ENCODE results near the gene ZFR2. TPM values are rescaled to one million over a fixed set of nuclear protein-coding genes. Genes with fewer than 3 reads are reported as not detected.

Gene ZFR2
- total RNA-seq, 1 donor from 2014 or later, result 0.55 TPM

DNA sequence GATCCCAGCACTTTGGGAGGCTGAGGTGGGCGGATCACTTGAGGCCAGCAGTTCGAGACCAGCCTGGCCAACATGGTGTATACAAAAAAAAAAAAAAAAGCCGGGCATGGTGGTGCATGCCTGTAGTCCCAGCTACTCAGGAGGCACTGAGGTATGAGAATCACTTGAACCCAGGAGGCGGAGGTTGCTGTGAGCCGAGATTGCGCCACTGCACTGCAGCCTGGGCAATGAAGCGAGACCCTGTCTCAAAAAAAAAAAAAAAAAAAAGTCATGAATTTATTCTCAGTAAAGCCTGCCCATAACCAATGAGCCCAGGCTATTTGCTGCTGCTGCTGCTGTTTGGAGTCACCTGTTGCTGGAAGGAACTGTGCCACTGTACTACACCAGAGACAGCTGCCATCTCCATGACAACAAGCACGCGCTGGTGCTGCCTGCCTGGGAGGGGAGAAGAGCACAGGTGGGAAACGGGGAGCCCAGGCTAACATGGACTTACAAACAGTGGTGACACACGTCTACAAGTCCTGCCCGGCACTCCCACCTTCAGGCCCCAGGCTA is 11.3 kb downstream of the ZFR2 start:
- Histone ChIP-seq H3K4me3 (no peak overlapping the region), H3K27ac (no peak overlapping the region), H3K9me3 (no peaks in the 10 kb centered on the region), H3K36me3 (no peaks in the 10 kb centered on the region), H3K4me1 (no peaks in the 10 kb centered on the region), H3K27me3 (no peaks in the 10 kb centered on the region)
- no peak for TF ChIP-seq CTCF (IDR thresholded peaks at IDR 0.05)
- intact Hi-C loops (cut with DNase I), result no loop called here
- DNase-seq (no peak), ATAC-seq (no peak)

- peaks cover 12% of the 10 kb centered on the region for H3K9me3 ChIP-seq
- H3K36me3 ChIP-seq, result no peaks in the 10 kb centered on the region
- no peak for TF ChIP-seq CTCF (IDR thresholded peaks at IDR 0.05)
- DNase-seq (no peak), ATAC-seq (no peak)
- no peak overlapping the region for H3K27ac ChIP-seq
- H3K4me3 ChIP-seq, result no peak overlapping the region
- H3K4me1 ChIP-seq, result no peaks in the 10 kb centered on the region
- intact Hi-C loops (cut with DNase I), result no loop called here
- H3K27me3 ChIP-seq, result no peaks in the 10 kb centered on the region
These were observed 13.5 kb downstream of the ZFR2 start for GRCh38 chr19:3855320-3855719.

DNA sequence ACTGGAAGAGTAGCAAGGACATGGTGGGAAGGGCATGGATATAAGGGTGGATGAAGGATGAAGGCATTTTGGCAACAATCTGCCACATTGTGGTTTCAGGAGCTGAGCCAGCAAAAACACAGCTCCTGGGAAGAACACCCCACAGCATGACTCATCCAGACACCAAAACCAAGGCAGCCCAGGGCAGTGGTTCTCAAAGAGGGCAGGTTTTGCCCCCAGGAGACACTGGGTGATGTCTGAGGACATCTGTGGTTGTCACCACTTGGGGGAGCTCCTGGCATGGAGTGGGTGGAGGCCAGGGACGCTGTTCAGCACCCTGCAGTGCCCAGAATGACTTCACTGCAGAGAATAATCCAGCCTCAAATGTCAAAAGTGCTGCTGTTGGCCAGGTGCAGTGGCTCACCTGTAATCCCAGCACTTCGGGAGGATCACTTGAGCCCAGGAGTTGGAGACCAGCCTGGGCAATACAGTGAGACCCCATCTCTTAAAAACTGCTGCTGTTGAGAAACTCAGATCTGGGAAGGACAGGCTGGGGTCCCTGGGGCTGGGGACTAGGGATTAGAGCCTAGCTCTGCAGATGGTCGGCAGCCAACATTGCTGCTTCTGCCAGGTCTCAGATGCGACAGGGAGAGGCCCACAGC is 16.1 kb downstream of the ZFR2 start:
- no peak overlapping the region for H3K27ac ChIP-seq
- H3K4me3 ChIP-seq, result no peak overlapping the region
- H3K9me3 ChIP-seq, result peaks cover 12% of the 10 kb centered on the region
- H3K36me3 ChIP-seq, result no peaks in the 10 kb centered on the region
- H3K4me1 ChIP-seq, result no peaks in the 10 kb centered on the region
- peak; percentile 19 for TF ChIP-seq CTCF (IDR thresholded peaks at IDR 0.05)
- no peak for ATAC-seq
- DNase-seq, result no peak
- intact Hi-C loops (cut with DNase I), result no loop called here
- no peaks in the 10 kb centered on the region for H3K27me3 ChIP-seq

DNA sequence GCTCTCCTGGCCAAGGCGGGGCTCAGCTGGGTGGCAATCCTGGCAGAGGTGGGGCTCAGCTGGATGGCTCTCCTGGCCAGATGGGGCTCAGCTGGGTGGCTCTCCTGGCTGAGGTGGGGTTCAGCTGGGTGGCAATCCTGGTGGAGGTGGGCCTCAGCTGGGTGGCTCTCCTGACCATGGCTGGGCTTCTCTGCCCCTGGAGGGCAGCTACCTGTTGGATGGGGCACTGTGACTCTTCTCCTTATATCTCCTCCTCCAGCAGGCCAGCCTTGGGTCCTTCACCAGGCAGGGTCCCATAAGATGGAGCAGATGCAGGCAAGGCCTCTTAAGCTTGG is 16.7 kb downstream of the ZFR2 start:
- TF ChIP-seq CTCF (IDR thresholded peaks at IDR 0.05), result no peak
- Histone ChIP-seq H3K27me3 (no peaks in the 10 kb centered on the region), H3K27ac (no peak overlapping the region), H3K4me3 (no peak overlapping the region), H3K4me1 (no peaks in the 10 kb centered on the region), H3K9me3 (peaks cover 12% of the 10 kb centered on the region), H3K36me3 (no peaks in the 10 kb centered on the region)
- DNase-seq, result no peak
- intact Hi-C loops (cut with DNase I), result no loop called here
- no peak for ATAC-seq

DNA sequence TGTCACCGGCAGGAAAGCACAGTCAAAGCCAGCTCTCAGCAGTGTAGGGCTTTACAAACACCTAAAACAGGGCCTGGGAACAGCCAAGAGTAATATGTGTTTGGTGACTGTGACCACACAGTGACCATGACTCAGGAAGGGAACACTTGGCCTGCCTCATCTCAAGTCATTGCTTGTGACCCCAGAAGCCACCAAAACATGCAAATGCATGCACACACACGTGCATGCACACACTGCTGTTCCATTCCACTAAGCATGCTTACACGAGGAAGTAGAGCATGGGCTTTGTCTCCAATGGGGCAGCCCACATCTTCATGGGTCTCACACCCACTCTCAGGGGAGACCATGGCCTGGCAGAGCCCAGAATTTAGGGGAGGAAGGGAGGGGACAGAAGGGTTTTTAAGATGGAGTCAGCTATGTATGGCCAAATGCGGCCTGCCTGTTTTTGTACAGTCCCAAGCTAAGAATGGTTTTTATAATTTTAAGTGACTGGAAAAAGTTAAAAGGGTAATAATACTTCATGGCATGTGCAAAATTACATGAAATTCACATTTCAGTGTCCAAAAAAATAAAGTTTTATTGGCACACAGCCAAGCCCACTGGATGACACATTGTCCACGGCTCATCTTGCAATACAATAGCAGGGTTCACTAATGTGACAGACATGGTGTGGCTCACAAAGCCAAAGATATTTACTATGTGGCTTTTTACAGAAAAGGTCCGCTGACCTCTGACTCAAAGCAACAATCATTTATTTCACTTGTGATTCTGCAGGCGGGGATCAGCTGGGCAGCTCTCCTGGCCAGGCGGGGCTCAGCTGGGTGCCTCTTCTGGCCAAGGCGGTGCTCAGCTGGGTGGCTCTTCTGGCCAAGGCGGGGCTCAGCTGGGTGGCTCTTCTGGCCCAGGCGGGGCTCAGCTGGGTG is 17.3 kb downstream of the ZFR2 start:
- Histone ChIP-seq H3K9me3 (peaks cover 12% of the 10 kb centered on the region), H3K36me3 (no peaks in the 10 kb centered on the region), H3K4me3 (no peak overlapping the region), H3K27ac (no peak overlapping the region), H3K4me1 (no peaks in the 10 kb centered on the region), H3K27me3 (no peaks in the 10 kb centered on the region)
- DNase-seq, result no peak
- no peak for ATAC-seq
- TF ChIP-seq CTCF (IDR thresholded peaks at IDR 0.05), result no peak
- intact Hi-C loops (cut with DNase I), result no loop called here
